Hematopoietic multipotent progenitor cell treated with erythropoietin and hydrocortisone succinate and interleukin-3 and kit ligand, for 4 days (in vitro differentiated cells): ENCODE measurements around the gene ANKFY1.
"Not testable (repeated sequence)": the region's sequence is repeated elsewhere in the genome, so short reads cannot be mapped to it uniquely, and the experiment has no call there.

Source experiments
- DNase-seq: peaks from one replicate; pipeline ENCODE4 v3.0.0-alpha.2; 2015

ANKFY1 gene

DNA sequence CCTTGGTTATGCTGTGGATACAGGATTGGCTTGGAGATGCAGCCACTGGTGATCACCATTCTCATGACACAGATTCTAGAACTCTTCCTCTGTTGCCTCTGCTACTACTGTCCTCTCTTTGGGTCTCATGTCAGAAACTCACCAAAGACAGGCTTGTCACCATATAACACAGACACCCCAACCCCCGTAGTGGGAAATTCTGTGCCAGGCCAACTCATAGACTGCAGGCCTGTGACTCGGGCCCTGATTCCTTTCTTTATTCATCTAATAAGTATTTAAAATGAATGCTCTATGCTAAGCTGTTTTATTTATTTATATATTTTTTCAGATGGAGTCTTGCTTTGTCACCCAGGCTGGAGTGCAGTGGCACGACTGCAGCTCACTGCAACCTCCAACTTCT lies 111.3 kb downstream of the ANKFY1 start:
- DNase-seq, result no peak

DNA sequence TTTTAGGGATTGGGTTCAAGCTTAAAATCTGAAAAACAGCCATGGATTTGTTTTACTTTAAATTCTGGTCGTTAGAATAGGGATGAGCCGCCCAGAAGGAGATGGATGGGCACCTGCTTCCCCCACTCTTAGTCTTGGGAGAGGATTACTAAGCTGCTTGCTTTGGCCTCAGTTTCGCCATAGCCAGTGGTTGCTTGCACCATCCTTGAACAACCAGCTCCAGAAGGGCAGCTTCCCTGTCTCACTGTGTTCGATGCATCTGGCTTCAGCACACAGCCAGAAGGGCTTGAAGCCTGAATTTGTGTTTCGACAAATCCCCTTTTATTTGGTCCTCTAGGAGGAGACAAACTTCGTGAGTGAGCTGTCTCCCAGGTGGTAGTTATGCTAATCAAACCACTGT lies 113.7 kb downstream of the ANKFY1 start:
- DNase-seq, result peak; percentile 44

DNA sequence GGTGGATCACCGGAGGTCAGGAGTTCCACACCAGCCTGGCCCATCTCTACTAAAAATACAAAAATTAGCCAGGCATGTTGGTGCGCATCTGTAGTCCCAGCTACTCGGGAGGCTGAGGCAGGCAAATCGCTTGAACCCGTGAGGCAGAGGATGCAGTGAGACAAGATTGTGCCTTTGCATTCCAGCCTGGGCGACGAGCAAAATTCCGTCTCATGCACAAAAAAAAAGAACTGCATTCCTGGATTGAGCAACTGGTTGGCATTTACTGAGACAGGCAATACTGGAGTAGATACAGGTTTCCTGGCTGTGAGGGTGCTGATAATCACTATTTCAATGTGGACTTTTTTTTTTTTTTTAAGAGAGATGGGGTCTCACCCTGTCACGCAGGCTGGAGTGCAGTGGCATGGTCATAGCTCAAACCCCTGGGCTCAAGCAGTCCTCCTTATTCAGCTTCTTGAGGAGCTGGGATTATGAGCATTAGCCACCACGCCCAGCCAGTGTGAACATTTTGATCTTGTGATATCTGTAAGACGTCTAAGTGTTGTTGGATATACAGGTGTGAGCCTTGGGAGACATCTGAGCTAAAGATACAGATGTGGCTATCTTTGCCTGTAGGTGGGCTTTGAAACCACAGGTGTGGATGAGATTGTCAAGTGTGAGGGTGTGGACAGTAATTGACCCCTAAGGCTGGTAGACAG lies 115.0 kb downstream of the ANKFY1 start:
- DNase-seq, result no peak

DNA sequence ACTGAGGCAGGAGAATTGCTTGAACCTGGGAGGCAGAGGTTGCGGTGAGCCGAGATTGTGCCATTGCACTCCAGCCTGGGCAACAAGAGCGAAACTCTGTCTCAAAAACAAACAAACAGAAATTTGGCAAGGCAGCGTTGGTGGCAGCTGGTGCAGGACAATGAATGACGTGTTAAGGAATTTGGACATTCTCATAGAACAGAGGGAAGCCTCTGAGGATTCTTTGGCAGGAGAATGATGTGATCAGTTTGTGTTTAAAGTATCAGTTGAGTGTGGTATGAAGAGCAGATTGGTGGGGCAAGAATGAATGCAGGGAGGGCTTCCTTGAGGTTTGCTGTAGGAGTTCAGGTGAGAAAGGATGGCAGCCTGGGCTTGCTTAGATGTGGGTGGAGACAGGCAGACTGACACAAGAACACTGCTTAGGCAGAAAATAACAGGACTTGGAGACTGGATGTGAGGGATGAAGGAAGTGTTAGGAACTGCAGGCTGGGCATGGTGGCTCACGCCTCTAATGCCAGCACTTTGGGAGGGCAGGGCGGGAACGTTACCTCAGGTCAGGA lies 115.9 kb downstream of the ANKFY1 start:
- no peak for DNase-seq

DNA sequence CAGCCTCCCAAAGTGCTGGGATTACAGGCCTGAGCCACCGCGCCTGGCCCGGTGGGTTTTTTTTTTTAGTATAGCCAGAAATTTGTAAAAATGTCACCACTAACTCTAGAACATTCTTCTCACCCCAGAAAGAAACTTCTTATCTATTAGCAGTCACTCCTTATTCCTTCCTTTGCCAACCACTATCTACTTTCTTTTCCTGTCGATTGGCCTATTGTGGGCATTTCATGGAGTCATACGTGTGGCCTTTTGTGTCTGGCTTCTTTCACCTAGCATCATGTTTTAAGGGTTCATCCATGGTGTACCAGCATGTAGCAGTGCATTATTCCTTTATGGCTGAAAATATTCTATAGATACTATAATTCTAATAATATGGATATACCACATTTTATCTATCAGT lies 117.1 kb downstream of the ANKFY1 start:
- peak; percentile 73 for DNase-seq

DNA sequence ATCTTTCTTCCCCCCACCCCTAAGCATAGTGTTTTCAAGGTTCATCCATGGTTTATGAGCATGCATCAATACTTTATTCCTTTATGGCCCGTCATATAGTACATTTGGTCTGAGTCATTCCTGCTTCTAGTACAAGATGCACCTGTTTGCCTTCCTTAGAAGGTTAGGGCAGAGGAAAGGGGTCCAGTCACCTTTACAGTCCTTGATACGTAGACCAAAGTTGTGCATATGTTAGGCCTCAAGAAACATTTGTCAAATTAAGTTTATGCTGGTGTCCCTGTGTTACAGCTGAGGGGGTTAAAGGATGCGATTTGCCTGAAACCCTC lies 119.4 kb downstream of the ANKFY1 start:
- no peak for DNase-seq

DNA sequence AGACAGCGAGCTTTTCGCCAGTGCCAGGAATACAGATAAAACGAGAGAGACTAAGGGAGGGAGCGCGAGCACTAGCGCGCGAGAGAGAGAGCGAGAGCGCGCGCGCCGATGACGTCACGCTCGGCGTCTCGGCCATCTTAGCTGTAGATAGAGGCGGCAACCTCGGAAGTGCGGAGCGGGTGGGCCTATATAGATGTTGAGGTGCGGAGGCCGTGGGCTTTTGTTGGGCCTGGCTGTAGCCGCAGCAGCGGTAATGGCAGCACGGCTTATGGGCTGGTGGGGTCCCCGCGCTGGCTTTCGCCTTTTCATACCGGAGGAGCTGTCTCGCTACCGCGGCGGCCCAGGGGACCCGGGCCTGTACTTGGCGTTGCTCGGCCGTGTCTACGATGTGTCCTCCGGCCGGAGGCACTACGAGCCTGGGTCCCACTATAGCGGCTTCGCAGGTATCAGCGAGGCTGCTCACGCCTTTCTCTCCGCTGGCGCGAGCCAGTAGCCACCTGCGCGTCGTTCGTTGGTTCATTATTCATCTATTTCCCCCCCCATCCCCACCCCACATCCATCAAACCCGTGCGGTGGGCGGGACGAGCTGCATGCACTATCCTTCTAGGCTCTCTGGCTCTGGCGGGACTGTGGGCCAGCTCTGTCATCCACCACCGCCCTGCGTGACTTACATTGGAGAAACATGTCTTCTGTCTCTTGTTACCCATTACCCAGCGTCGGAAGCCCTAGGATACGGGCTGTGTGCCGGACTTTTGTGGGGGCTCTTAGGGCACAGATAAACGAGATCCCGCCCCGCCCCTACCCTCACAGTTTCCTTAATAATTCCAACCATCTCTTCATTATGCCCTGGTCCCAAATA lies 120.0 kb downstream of the ANKFY1 start:
- DNase-seq, result peak; percentile 97

DNA sequence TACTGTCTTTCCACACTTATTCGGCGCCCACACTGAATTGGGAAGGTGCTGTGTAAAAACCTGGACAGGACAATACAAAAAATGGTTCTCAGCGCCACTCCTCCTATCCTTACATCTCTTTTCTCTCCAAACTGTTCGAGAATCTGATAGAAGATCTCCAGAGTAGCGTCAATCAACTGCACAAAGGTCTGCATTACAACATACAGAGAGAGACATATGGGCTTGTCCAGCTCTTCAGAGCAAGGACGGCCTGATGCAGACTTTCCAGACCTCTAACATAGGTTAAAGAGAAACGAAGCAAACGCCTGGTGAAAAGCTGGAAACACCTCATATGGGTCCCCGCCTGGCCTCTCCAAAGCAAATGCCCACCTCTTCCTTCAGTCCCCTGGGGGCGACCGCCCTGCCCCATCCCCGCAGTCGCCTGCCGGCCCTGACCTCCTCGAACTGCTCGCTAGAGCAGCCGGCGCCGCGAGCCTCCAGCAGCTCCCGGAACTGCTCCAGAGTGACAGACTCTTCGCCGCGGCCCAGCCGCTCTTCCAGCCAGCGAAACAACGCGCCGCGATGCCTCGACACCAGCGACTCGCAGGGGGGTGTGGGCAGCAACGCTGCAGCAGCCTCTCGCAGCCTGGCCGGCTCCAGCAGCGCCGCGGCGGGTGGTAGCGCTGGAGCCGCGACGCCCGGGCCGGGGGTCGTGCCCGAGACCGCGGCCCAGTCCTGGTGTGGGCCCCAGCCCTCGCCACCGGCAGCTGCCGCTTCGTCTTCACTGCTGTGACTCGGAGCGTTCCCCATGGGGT lies 121.5 kb downstream of the ANKFY1 start:
- DNase-seq, result peak; percentile 60

DNA sequence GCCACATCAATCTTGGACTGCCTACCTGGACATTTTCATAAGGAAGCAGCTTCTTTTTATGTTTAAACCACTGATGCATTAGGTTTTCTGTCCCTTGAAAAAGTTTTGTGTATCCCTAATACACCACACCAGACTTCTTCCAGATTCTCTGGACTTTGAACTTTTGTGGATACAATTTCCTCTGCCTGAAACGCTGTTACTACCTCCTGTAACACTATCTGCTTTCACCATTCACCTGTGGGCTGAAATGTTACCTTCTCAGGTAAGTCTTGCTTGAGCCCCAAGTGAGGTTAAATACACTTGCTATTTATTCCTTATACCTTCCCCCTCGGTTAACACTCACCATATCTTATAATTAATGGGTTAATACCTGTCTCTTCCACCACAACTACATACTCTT lies 123.7 kb downstream of the ANKFY1 start:
- no peak for DNase-seq

DNA sequence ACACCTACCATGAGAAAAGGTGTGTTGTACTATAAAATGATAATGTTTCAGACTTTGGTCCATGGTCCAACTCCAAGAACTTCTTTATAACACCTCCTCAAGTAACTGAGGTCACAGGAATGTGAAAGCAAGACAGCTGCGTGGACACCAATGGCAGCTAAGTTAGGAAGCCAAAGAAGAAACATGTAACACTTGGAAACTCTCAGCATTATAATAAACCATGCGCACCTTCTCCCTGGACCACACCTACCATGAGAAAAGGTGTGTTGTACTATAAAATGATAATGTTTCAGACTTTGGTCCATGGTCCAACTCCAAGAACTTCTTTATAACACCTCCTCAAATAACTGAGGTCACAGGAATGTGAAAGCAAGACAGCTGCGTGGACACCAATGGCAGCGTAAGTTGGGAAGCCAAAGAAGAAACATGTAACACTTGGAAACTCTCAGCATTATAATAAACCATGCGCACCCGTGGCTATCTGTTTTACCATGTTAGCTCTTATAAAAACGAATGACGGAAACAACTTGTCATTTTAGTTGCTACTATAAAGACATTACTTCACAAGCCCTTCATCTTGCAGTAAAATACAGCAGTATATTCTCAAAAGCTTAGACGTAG lies 124.8 kb downstream of the ANKFY1 start:
- not testable (repeated sequence) for DNase-seq

DNA sequence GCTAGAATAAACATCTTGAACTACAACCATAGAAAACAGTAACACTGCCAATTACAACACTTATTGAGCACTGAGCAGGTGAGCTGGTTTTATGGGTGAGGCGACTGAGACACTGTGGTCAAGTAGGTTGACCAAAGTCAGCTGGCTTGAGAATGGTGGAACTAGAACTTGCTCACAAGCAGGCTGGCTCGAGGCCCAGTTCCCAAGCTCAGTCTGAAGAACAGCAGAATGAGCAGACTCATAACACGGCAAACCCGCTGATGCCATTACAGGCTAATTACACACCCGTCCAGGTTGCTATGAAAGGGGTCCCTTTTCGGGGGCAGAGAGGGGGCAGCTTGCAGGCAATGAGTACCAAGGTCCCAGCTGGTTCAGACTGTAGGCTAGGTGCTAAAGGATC lies 127.4 kb downstream of the ANKFY1 start:
- no peak for DNase-seq

DNA sequence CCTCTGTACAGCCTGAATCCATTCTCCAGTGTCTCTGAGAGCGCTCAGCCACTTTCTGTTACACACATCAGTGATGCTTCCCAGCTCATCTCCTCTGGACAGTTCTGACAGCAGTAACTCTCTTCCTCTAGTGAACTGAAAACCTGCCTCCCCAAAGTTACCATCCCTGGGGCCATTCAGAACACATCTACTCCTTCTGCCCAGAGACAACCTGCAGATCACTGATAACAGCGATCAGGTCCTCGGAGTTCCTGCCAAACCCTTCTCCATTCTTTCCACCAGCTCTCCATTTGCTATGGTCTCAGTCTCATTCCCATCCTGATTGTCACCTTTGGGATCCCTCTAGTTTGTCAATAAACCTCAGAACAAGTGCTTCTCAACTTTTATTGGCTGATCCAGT lies 128.3 kb downstream of the ANKFY1 start:
- DNase-seq, result no peak

DNA sequence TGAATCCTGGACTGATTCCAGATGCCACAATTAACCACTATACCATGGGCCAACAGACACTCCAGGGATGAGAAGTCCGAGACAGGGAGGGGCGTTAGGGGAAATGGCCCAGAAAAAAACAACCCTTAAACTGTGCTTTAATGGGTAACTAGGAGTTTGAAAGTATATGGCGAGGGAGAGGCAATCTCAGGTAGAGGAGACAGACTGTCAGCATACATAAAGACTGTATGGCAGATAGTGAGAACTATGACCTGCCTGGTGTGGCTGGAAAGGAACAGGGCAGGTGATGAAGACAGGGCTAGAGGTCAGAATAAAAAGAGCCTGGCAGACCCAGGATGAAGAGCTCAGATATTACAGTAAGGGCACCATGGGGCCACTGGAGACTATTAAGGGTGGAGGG lies 129.1 kb downstream of the ANKFY1 start:
- no peak for DNase-seq

DNA sequence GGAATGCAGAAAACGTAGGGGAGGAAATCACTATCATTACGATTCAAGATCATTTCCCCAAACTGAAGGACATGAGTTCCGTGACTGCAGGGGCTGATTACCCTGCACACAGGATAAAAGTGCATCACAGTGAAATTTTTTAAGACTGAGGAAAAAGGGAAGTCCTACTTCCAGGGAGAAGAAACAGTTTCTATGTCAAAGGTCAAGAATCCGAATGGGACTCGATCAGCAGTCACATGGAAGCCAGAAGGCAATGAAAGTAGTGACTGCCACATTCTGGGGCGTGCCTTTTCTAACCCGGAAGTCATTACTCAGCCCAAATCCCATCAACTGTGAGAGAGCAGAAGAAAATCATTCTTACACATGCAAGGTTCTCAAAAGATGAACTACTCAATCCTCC lies 133.1 kb downstream of the ANKFY1 start:
- DNase-seq, result peak; percentile 35

DNA sequence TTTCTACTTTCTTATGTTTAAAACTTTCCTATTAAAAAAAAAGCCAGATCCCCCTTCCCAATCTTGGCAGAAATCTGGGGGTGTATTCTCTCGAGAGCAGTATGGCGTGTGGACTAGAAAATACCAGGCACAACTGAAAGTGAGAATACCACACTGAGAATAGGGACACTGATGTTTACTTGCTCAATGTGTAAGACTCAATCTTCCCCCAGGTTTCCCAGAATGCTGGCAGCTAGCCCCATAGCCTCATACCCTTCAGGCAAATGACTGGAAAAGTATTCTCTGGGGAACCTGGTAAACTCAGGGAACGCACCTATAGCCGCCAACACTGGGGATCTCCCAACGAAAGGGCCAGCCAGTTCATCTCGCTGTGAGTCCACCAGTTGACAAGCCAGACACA lies 136.2 kb downstream of the ANKFY1 start:
- no peak for DNase-seq

DNA sequence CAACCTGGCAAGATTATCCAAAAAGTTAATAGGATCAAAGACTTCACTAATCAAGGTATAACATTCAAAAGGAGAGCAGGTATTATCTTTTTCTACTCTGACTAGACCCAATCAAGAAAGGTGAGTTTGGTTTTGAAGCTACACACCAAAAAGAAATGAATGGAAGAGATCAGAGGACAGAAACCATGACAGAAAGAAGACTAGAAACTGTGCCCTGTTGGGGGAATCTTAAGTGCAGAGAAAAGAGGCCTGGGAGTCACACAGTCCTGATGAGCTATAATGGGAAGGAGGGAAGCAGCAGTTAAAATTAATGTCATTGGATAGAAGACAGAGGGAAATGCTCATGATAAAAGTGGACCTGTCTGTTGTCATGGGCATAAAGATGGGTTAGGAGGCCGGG lies 138.2 kb downstream of the ANKFY1 start:
- no peak for DNase-seq

DNA sequence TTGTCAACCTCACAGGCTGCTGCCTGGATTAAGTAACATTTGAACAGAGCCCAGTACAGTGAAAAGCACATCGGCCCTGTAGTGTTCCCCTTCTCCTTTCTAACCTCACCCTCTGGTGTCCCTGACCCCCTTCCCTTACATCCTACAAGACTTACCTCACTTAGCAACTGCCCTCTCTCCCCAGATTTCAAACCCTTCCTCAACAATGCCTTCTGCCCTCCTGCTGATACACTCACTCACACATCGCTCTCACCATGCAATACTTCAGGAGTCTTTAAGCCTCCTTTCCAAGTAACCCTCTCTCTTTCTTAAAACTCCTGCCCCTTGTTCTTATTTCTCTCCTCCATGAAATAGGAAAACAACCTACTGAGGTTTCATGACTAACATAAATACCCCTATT lies 138.8 kb downstream of the ANKFY1 start:
- no peak for DNase-seq

DNA sequence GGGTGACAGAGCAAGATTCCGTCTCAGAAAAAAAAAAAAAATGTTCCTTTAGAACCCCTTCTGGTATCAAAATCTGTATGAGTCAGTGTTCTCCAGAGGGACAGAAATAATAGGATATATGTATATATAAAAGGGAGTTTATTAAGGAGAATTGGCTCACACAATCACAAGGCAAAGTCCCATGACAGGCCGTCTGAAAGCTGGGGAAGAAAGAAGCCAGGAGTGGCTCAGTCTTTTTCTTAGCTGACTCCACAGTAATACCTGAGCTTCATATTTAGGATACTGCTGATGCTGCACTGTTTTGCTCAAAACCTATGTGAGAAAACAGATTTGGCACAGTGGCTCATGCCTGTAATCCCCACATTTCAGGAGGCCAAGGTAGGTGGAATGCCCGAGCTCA lies 143.4 kb downstream of the ANKFY1 start:
- DNase-seq, result no peak

DNA sequence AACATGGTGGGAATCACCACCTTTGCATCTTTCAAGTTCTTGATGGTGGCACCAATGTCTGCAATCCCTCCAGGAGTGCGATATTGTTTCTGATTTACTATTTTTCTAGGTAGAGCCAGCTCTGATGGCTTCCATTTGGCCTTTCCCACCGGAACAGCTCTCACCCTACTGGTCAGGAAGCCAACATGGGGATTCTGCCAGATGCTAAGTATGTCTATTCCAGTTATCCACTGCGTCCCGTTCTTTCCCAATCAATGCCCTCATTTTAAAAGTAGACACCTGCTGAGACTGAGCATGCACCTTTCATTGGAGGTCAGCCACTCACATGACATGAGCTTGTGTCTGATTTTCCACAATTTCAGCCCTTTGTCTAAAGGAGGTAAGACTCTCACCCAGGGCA lies 144.5 kb downstream of the ANKFY1 start:
- no peak for DNase-seq

DNA sequence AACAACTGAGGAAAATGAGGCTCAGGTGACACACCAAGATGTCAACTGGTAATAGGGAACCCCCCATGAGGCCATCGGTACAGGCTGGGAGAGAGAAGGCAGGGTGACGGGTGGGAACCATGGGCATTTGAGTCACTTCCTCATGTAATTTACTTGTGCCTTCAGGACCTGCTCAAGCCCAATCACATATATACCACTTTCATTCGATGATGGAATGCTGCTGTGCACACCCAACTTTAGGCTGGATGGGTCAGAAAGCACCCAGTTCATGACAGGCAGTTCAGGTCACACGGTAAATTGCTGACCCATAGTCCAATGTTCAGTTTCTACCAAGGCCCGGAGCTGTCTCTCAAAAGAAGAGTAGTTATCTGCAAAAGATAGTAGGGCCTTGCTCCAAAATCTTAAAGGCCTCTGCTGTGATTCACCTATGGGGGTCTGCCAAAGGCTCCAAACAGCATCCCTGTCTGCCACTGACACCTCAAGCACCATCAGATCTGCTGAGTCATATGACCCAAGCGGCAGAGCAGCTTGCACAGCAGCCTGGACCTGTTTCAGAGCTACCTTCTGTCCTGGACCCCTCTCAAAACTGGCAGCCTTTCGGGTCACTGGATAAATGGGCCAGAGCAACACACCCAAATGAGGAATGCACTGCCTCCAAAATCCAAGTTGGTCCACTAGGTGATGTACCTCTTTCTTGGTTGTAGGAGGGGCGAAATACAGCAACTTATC lies 145.6 kb downstream of the ANKFY1 start:
- DNase-seq, result no peak

DNA sequence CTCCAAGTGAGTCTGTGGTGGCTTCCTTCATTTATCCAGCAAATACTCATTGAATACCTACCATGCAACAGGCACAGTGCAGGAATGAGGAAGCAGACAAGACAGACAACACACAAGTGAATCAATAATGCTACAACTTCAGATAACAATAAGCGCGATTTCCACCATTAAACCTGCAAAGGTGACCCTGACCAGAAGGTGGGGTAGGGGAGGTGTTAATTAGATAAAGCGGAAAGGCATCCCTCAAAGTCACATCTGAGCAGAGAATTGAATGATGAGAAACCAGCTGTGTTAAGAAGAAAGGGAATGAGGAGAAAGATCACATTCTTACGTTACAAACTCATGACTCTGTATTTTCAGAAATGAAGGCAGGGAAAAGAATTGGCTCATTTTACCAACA lies 147.3 kb downstream of the ANKFY1 start:
- no peak for DNase-seq
